ENCODE data around the gene LPCAT2.

DNA sequence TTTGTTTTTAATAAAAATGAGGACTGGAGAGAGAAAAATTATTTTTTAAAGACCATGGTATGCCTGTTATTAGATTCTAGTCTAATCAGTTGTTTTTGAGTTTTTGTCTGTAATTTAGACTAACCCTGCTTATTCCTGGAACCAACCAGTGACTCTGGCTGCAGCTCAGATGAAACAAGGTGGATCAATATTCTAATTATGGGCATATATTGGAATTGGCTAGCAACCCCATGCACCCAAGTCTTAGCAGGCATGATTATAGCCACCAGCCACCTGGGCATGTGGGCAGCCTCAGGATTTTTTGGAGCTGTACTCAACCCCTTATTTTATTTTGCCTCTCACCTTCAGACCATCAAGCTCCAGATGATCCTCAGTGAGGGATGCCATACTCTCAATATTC lies 125.3 kb downstream of the LPCAT2 start:
- TF ChIP-seq, protein P1, sequence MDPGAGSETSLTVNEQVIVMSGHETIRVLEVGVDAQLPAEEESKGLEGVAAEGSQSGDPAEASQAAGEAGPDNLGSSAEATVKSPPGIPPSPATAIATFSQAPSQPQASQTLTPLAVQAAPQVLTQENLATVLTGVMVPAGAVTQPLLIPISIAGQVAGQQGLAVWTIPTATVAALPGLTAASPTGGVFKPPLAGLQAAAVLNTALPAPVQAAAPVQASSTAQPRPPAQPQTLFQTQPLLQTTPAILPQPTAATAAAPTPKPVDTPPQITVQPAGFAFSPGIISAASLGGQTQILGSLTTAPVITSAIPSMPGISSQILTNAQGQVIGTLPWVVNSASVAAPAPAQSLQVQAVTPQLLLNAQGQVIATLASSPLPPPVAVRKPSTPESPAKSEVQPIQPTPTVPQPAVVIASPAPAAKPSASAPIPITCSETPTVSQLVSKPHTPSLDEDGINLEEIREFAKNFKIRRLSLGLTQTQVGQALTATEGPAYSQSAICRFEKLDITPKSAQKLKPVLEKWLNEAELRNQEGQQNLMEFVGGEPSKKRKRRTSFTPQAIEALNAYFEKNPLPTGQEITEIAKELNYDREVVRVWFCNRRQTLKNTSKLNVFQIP (CRISPR knock-in tag; IDR thresholded peaks at IDR 0.05; ENCODE audit: borderline replicate concordance, low read depth), result no peak
- TF ChIP-seq BACH2 (CRISPR knock-in tag; IDR thresholded peaks at IDR 0.05; ENCODE audit: borderline replicate concordance), result no peak
